Ovary (tissue), 9 donors: ENCODE results near the gene SLC25A5. TPM values are rescaled to one million over a fixed set of nuclear protein-coding genes. Genes with fewer than 3 reads are reported as not detected.

Experiments
- DNase-seq, 5 donors: peaks; one replicate each; pipeline ENCODE4 v3.0.0-alpha.2; 2019 to 2020
- H3K27ac ChIP-seq, 2 donors: fragments of 200-600 bp; one replicate each; pipeline versions ENCODE4 v1.5.1 to v1.8.0; 2019 to 2022
- H3K27me3 ChIP-seq: fragments of 200-600 bp; one replicate; pipeline ENCODE4 v1.8.0; 2022
- H3K36me3 ChIP-seq: fragments of 200-600 bp; sonication (generic); one replicate; pipeline ENCODE4 v1.5.1; 2019
- H3K4me1 ChIP-seq: one replicate; pipeline ENCODE4 v1.8.1; 2013; ENCODE audit warnings: mild to moderate bottlenecking, moderate library complexity; ENCODE audit not compliant: insufficient read depth
- H3K4me3 ChIP-seq: fragments of 200-600 bp; sonication (generic); one replicate; pipeline ENCODE4 v1.5.1; 2017
- H3K9me3 ChIP-seq, 2 donors: fragments of 200-600 bp in 1 of 2; sonication (generic) in 1 of 2; one replicate each; pipeline versions ENCODE4 v1.5.1 to v1.8.1; 2013 to 2019; ENCODE audit warnings: mild to moderate bottlenecking in 1 of 2, moderate library complexity in 1 of 2
- CTCF ChIP-seq, 3 donors: fragments of 450-650 bp in 2 of 3; fragments of 200-600 bp in 1 of 3; IDR thresholded peaks; one replicate each; pipeline versions ENCODE4 v1.5.1 to v1.8.0; 2016 to 2022; ENCODE audit warnings: antibody characterized with exemption in 3 of 3, mild to moderate bottlenecking in 1 of 3
- EP300 ChIP-seq: sonication (generic); formaldehyde crosslinking; IDR thresholded peaks from one replicate; pipeline ENCODE4 v1.6.1; 2017; ENCODE audit warnings: antibody characterized with exemption
- POLR2A ChIP-seq: fragments of 450-650 bp; IDR thresholded peaks from one replicate; pipeline ENCODE4 v1.6.1; 2017; ENCODE audit warnings: antibody characterized with exemption, mild to moderate bottlenecking, moderate library complexity
- WGBS, 3 donors: extraction: QIAGEN DNeasy Blood & Tissue Kit in 1 of 3; methylation state at CpG; one replicate each; pipeline versions ENCODE4 v1.1.5 to v1.1.7; 2013 to 2017; 5-methylcytosine and 5-hydroxymethylcytosine counted together
- intact Hi-C, 4 donors: fragments of 100-400 bp; cut with DNase I; formaldehyde crosslinking; loops; one replicate each; pipeline versions ENCODE4 v1.11.0 to v1.15.1; 2022 to 2023
- polyA plus RNA-seq, 2 donors: library from polyadenylated mRNA; stranded (reverse); fragments of 200-250 nt in 1 of 2; fragments of 350-450 nt in 1 of 2; fragmentation: Illumina TruSeq in 1 of 2; extraction: RNeasy Lipid Tissue Mini Kit (QIAGEN cat#74804) in 1 of 2; gene quantifications; one replicate each; pipeline ENCODE4 v1.2.3, GENCODE V29; 2013 to 2014
- small RNA-seq: library from RNA; depleted of rRNA; stranded (forward); fragments of <200 nt; gene quantifications from one replicate; pipeline ENCODE3, GENCODE V24; 2016
- total RNA-seq, 7 donors: library from RNA; depleted of rRNA in 2 of 7; stranded (reverse); fragments of >200 nt in 2 of 7; fragmentation: NEBNext Ultra II Directional in 3 of 7; extraction: Animal tissue kit (Norgen Biotek cat#: 25700) in 3 of 7; gene quantifications; one replicate each; pipeline versions ENCODE4 v1.1.0 to v1.2.4, GENCODE V29; 2016 to 2023
- donor health status: DM: no; HTN: no; CAD: no; lungs with moderate emphysema.
- donor health status: DM: no; HTN: no; CAD: no.
- donor health status: Bipolar disorder and iron deficiency.
- donor health status: DM: yes; HTN: yes; CAD: no.
- donor health status: DM: no; HTN: no; CAD: no.
- donor health status: DM: yes; HTN: yes; CAD: no.

Gene SLC25A5
- total and polyA plus RNA-seq, 9 donors, result 97.2 to 214 (median 147) TPM

- no peaks in the 10 kb centered on the region for H3K36me3 ChIP-seq
- no peak overlapping the region for H3K27ac ChIP-seq
- peak in 3 of 5 donors; percentile 13 to 32 (median 20) for DNase-seq
- H3K4me1 ChIP-seq, result no peaks in the 10 kb centered on the region
- H3K9me3 ChIP-seq, result no peaks in the 10 kb centered on the region
- H3K4me3 ChIP-seq, result no peak overlapping the region
- H3K27me3 ChIP-seq, result no peaks in the 10 kb centered on the region
- TF ChIP-seq POLR2A (no peak), CTCF (IDR thresholded peaks at IDR 0.05) (peak in 2 of 3 donors; percentile 48 to 64)
- 31 to 35% (median 33%) methylated on average over 5 of the region's 5 CpGs for WGBS, 3 donors
- intact Hi-C loops, result loop anchor here in 2 of 4 donors (10.0 kb wide), 1 partner anchor 219 kb away; no protein-coding TSS in a partner anchor
These were observed 48.0 kb downstream of the SLC25A5 start for GRCh38 chrX:119516157-119516702.

GRCh38 chrX:119518371-119518770, 50.1 kb downstream of the SLC25A5 start:
- H3K4me1 ChIP-seq, result no peaks in the 10 kb centered on the region
- H3K27me3 ChIP-seq, result no peaks in the 10 kb centered on the region
- DNase-seq, result no peak
- intact Hi-C loops, result loop anchor here in 2 of 4 donors (10.0 kb wide), 1 partner anchor 216 kb away; no protein-coding TSS in a partner anchor
- no peak overlapping the region for H3K27ac ChIP-seq
- no peaks in the 10 kb centered on the region for H3K36me3 ChIP-seq
- H3K4me3 ChIP-seq, result no peak overlapping the region
- TF ChIP-seq POLR2A (no peak), CTCF (IDR thresholded peaks at IDR 0.05) (no peak), EP300 (no peak)
- H3K9me3 ChIP-seq, result no peaks in the 10 kb centered on the region
- WGBS, 3 donors, result 52 to 61% (median 55%) methylated on average over 4 of the region's 4 CpGs

Small RNAs within 50 kb of the gene (small RNA-seq; reads per million reads assigned to genes)
- not detected for gene RNU1-67P
- not detected for gene RNY3P16

Other genes starting within 250 kb of the SLC25A5 start
- gene PGRMC1, start 232.2 kb upstream of the SLC25A5 start, total RNA-seq, result 100 to 1,000 TPM in 3 of 7 donors, 10 to 100 TPM in 4; 89.6 to 134 (median 99.9) TPM
- gene PGRMC1, start 232.2 kb upstream of the SLC25A5 start, polyA plus RNA-seq, result 100 to 1,000 TPM; 107 to 164 TPM
- 10 to 100 TPM in 3 of 7 donors, 1 to 10 TPM in 4; 6.6 to 14.5 (median 8.2) TPM for gene SLC25A43, start 69.1 kb upstream of the SLC25A5 start, total RNA-seq
- 10 to 100 TPM in 1 of 2 donors, 1 to 10 TPM in 1; 6.4 to 13.8 TPM for gene SLC25A43, start 69.1 kb upstream of the SLC25A5 start, polyA plus RNA-seq
- gene STEEP1, start 97.0 kb downstream of the SLC25A5 start, total RNA-seq, result 10 to 100 TPM; 18.9 to 27.3 (median 22.1) TPM
- gene STEEP1, start 97.0 kb downstream of the SLC25A5 start, polyA plus RNA-seq, result 10 to 100 TPM; 22.9 to 51.9 TPM
- 10 to 100 TPM; 25.0 to 40.1 (median 30.2) TPM for gene UBE2A, start 106.1 kb downstream of the SLC25A5 start, total RNA-seq
- 10 to 100 TPM; 29.8 to 86.0 TPM for gene UBE2A, start 106.1 kb downstream of the SLC25A5 start, polyA plus RNA-seq
- gene NKRF, start 138.0 kb downstream of the SLC25A5 start, total RNA-seq, result 10 to 100 TPM in 3 of 7 donors, 1 to 10 TPM in 4; 7.5 to 12.5 (median 9.5) TPM
- gene NKRF, start 138.0 kb downstream of the SLC25A5 start, polyA plus RNA-seq, result 10 to 100 TPM in 1 of 2 donors, 1 to 10 TPM in 1; 4.9 to 10.1 TPM
- 10 to 100 TPM in 5 of 7 donors, 1 to 10 TPM in 2; 4.6 to 19.3 (median 13.5) TPM for gene SEPTIN6, start 224.7 kb downstream of the SLC25A5 start, total RNA-seq
- 10 to 100 TPM in 1 of 2 donors, 1 to 10 TPM in 1; 6.6 to 37.9 TPM for gene SEPTIN6, start 224.7 kb downstream of the SLC25A5 start, polyA plus RNA-seq